Activated CD4-positive, alpha-beta T cell treated with anti-CD3 and anti-CD28 coated beads for 36 hours (primary cell): ENCODE data around the gene VIM. TPM values are rescaled to one million over a fixed set of nuclear protein-coding genes. Genes with fewer than 3 reads are reported as not detected.

ENCODE experiments used
- ATAC-seq: fragments of 200-7000 bp; cut with Tn5 transposase; one replicate; pipeline ENCODE4 v1.10.0; 2021; ENCODE audit warnings: mild to moderate bottlenecking, moderate library complexity
- CTCF ChIA-PET: fragments of 350-600 bp; sonication (Branson Sonifier 250); formaldehyde crosslinking; loops from one replicate; lab custom pipeline; 2021; ENCODE audit warnings: antibody characterized with exemption; lab: Charles Lee
- POLR2A ChIA-PET: fragments of 350-600 bp; sonication (Branson Sonifier 250); formaldehyde crosslinking; loops from one replicate; lab custom pipeline; 2021; ENCODE audit warnings: antibody characterized with exemption, inconsistent platforms; lab: Charles Lee
- DNase-seq: peaks from one replicate; pipeline ENCODE4 v3.0.0-alpha.2; 2020
- H3K27ac Mint-ChIP-seq: one replicate; pipeline ENCODE4 v1.8.0; 2021; ENCODE audit warnings: mixed read lengths
- H3K27me3 Mint-ChIP-seq: one replicate; pipeline ENCODE4 v1.8.0; 2021; ENCODE audit warnings: mixed read lengths
- H3K36me3 Mint-ChIP-seq: one replicate; pipeline ENCODE4 v1.8.0; 2021; ENCODE audit warnings: low read depth, mixed read lengths
- H3K4me1 Mint-ChIP-seq: one replicate; pipeline ENCODE4 v1.8.0; 2021; ENCODE audit warnings: mixed read lengths
- H3K4me3 Mint-ChIP-seq: one replicate; pipeline ENCODE4 v1.8.0; 2021; ENCODE audit warnings: mild to moderate bottlenecking, moderate library complexity, mixed read lengths
- H3K9me3 Mint-ChIP-seq: one replicate; pipeline ENCODE4 v1.8.0; 2021; ENCODE audit warnings: low read depth, mixed read lengths
- intact Hi-C, 2 experiments: fragments of 100-400 bp; cut with DNase I in 1 of 2; cut with micrococcal nuclease in 1 of 2; formaldehyde crosslinking; loops; one replicate each; pipeline versions ENCODE4 v1.14.2 to v1.15.1; 2022 to 2024; cut with DNase I, micrococcal nuclease
- total RNA-seq, 2 experiments: library from RNA; stranded (reverse); gene quantifications; one replicate each; pipeline ENCODE4 v1.2.3, GENCODE V29; 2021

Gene VIM
- total RNA-seq, 2 experiments from 2014 or later, result 334 to 396 TPM

DNA sequence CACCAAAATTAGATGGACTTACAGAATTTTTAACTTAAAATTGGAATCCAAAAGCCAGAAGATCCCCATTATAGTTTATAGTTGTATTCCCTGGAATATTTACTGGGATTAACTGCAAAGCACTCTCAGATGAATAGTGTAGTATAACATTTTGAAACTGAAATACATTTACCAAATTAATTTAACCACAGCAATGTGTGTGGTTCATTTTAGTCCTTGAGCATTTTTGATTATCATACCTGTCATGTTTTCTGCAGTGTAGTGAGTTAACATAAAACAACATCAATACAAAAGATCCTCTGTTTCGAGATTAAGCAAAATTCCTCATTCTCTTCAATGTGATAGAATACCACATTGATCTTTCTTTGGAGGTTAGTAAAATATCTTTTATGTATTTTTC, 3.7 kb downstream of the VIM start:
- CTCF ChIA-PET, result interaction anchor here (0.7 to 1.4 kb wide), 4 partner anchors 10 to 87 kb away, joined by 3 to 6 read pairs (median 3); no protein-coding TSS in a partner anchor
- POLR2A ChIA-PET, result interaction anchor here (3.6 kb wide), 1 partner anchor 26 kb away, joined by 26 read pairs; no protein-coding TSS in a partner anchor
- H3K9me3 Mint-ChIP-seq, result no peaks in the 10 kb centered on the region
- H3K4me3 Mint-ChIP-seq, result peak overlapping the region; percentile 82
- H3K4me1 Mint-ChIP-seq, result peaks cover 58% of the 10 kb centered on the region
- H3K27ac Mint-ChIP-seq, result peak overlapping the region; percentile 47
- DNase-seq (no peak), ATAC-seq (no peak)
- intact Hi-C loops, result loop anchor here (1.0 to 2.0 kb wide), 4 partner anchors 25 to 413 kb away; partner anchors contain the start of gene STAM (in 1 of the 2)
- peaks cover 57% of the 10 kb centered on the region for H3K36me3 Mint-ChIP-seq
- no peaks in the 10 kb centered on the region for H3K27me3 Mint-ChIP-seq

DNA sequence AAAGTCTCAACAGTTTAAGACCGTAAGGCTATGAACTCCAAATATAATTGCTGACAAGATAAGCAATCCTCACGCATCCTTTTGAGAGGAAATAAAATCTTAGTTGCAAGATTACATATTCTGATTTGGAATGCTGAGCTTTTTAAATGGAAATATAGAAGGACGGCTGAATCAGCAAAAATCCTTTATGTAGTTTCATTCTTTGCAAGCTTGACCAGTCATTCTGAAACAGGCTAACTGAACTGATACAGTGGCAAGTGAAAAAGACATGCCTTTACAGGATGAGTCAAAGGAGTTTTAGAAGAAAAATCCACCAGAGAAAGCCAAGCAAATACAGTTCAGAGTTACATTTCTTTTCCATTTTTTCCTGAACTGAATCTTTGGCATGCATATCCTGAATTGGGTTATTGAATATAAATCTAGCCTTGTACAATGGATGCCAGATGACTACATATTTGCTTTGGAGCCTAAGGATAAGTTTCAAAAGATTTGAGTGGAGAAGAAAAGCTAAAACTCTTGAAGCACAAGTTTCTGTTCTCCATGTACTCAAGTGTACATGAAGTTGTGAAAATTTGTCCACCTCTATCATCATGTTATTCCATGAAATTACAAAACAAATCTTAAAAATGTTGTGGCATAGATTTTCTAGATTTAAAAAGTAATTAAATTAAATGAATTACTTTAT, 4.4 kb downstream of the VIM start:
- H3K27me3 Mint-ChIP-seq, result no peaks in the 10 kb centered on the region
- POLR2A ChIA-PET, result interaction anchor here (0.6 to 3.6 kb wide), 5 partner anchors 27 to 437 kb away, joined by 3 to 26 read pairs (median 4); partner anchors contain the start of gene RSU1

DNA sequence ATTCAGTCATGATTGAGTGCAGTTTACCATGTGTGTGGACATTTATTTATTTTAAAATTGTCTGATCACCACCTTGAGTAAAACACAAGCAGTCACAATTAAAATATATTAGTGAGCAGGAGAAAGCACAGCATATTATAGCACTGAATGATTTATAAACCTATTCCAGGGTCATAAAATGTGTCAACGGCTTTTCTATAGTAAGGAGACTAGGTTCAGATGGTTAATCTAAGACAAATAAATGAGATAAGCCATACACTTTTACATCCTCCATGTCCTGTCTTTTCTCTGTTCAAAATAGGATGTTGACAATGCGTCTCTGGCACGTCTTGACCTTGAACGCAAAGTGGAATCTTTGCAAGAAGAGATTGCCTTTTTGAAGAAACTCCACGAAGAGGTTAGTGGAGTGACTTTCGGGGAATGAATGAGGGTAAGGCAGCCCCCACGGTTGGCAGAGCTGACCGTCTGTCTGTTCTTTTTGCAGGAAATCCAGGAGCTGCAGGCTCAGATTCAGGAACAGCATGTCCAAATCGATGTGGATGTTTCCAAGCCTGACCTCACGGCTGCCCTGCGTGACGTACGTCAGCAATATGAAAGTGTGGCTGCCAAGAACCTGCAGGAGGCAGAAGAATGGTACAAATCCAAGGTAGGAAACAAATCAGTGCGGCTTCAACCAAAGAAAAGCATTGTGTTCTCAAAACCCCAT, 5.4 kb downstream of the VIM start:
- intact Hi-C loops, result no loop called here
- POLR2A ChIA-PET, result no interaction called here
- no peaks in the 10 kb centered on the region for H3K27me3 Mint-ChIP-seq
- DNase-seq (no peak), ATAC-seq (no peak)
- H3K4me1 Mint-ChIP-seq, result peaks cover 48% of the 10 kb centered on the region
- CTCF ChIA-PET, result interaction anchor here (0.9 kb wide), 1 partner anchor 8 kb away, joined by 3 read pairs; no protein-coding TSS in a partner anchor
- no peak overlapping the region for H3K27ac Mint-ChIP-seq
- H3K4me3 Mint-ChIP-seq, result no peak overlapping the region
- no peaks in the 10 kb centered on the region for H3K9me3 Mint-ChIP-seq
- H3K36me3 Mint-ChIP-seq, result peaks cover 63% of the 10 kb centered on the region

More for the DNA sequence above, 4.4 kb downstream of the VIM start:
- Mint-ChIP-seq H3K27ac (peak overlapping the region; percentile 47), H3K36me3 (peaks cover 62% of the 10 kb centered on the region), H3K4me3 (peak overlapping the region; percentile 82), H3K9me3 (no peaks in the 10 kb centered on the region), H3K4me1 (peaks cover 52% of the 10 kb centered on the region)
- DNase-seq (no peak), ATAC-seq (no peak)
- intact Hi-C loops, result loop anchor here in 1 of 2 experiments (1.0 kb wide), 1 partner anchor 341 kb away; no protein-coding TSS in a partner anchor
- CTCF ChIA-PET, result interaction anchor here (1.0 to 1.4 kb wide), 4 partner anchors 21 to 88 kb away, joined by 3 to 6 read pairs (median 3); no protein-coding TSS in a partner anchor

DNA sequence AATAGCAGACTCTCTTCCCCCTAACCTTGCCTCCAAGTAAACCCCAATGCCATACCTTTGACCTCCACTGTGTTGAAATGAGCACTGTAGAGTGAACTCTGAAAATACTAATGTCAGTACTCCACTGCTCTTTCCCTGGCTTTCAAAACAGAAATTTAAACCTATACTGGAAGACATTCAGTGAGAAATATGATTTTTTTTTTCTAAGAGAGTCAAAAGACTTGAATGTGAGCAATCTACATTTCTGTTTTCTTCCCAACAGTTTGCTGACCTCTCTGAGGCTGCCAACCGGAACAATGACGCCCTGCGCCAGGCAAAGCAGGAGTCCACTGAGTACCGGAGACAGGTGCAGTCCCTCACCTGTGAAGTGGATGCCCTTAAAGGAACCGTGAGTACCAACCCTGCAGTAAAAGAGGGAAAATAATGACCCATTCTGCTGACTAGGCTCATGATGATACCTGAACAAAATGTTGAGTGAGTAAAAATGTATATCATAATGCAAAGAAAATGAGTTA, 6.4 kb downstream of the VIM start:
- H3K4me3 Mint-ChIP-seq, result no peak overlapping the region
- peaks cover 61% of the 10 kb centered on the region for H3K36me3 Mint-ChIP-seq
- no peak overlapping the region for H3K27ac Mint-ChIP-seq
- no peak for ATAC-seq
- no peaks in the 10 kb centered on the region for H3K27me3 Mint-ChIP-seq
- ChIA-PET POLR2A (no interaction called here), CTCF (interaction anchor here (1.5 kb wide), 1 partner anchor 390 kb away, joined by 3 read pairs; no protein-coding TSS in a partner anchor)
- peaks cover 48% of the 10 kb centered on the region for H3K4me1 Mint-ChIP-seq
- H3K9me3 Mint-ChIP-seq, result no peaks in the 10 kb centered on the region
- intact Hi-C loops, result no loop called here
- no peak for DNase-seq

DNA sequence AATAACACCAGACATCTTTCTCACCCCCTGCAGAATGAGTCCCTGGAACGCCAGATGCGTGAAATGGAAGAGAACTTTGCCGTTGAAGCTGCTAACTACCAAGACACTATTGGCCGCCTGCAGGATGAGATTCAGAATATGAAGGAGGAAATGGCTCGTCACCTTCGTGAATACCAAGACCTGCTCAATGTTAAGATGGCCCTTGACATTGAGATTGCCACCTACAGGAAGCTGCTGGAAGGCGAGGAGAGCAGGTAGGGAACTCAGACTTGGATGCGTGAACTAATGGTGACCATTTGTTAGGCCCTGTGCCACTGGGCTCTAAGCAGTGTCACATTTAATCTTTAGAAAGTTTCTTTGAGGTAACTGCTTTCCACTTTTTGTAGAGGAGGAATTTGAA, 7.1 kb downstream of the VIM start:
- no peaks in the 10 kb centered on the region for H3K27me3 Mint-ChIP-seq
- CTCF ChIA-PET, result interaction anchor here (1.0 to 1.5 kb wide), 2 partner anchors 183 to 390 kb away, joined by 3 read pairs; no protein-coding TSS in a partner anchor
- ATAC-seq, result no peak
- H3K9me3 Mint-ChIP-seq, result no peaks in the 10 kb centered on the region
- H3K27ac Mint-ChIP-seq, result no peak overlapping the region
- peaks cover 61% of the 10 kb centered on the region for H3K36me3 Mint-ChIP-seq
- peaks cover 48% of the 10 kb centered on the region for H3K4me1 Mint-ChIP-seq
- DNase-seq, result no peak
- intact Hi-C loops, result no loop called here
- no peak overlapping the region for H3K4me3 Mint-ChIP-seq
- POLR2A ChIA-PET, result no interaction called here

DNA sequence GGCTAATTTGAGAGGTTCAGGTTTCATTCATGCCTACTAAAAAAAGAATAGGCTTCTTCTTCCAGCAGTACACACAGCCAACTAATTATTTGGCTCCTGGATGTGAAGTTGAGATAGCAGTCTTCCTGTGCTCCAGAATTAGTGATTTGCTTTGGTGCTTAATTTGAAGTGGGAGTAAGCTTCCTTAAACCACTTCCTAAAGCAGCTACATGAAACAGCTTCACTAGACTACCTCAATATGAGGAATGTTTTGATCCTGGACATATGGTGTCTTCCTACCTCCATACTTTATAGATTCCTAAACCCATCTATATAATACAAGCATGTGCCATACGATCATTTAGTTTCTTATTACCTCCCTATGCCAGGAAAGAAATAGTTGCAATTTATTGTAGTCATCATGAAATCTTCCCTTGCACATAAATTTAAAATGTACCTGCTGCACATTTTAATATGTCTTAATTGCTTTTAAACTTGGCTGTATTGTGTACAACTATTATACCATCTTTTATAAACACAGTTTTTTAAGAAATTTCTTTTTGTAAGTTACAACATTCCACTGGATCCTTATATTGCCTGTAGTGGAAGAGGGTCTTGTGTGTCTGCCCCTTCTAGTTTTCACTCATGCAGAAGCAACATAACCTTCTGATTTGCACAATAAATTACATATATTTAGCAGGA, 8.6 kb downstream of the VIM start:
- intact Hi-C loops, result no loop called here
- ATAC-seq (no peak), DNase-seq (no peak)
- H3K27ac Mint-ChIP-seq, result no peak overlapping the region
- ChIA-PET POLR2A (interaction anchor here (0.7 kb wide), 2 partner anchors 198 to 234 kb away, joined by 3 read pairs; no protein-coding TSS in a partner anchor), CTCF (no interaction called here)
- H3K9me3 Mint-ChIP-seq, result no peaks in the 10 kb centered on the region
- H3K4me3 Mint-ChIP-seq, result no peak overlapping the region
- H3K4me1 Mint-ChIP-seq, result peaks cover 37% of the 10 kb centered on the region
- H3K27me3 Mint-ChIP-seq, result no peaks in the 10 kb centered on the region
- peaks cover 50% of the 10 kb centered on the region for H3K36me3 Mint-ChIP-seq

DNA sequence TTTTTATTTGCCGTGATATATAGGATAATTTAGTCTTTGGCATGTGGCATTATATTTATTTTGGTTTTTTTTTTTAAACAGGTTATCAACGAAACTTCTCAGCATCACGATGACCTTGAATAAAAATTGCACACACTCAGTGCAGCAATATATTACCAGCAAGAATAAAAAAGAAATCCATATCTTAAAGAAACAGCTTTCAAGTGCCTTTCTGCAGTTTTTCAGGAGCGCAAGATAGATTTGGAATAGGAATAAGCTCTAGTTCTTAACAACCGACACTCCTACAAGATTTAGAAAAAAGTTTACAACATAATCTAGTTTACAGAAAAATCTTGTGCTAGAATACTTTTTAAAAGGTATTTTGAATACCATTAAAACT, 9.1 kb downstream of the VIM start:
- no peaks in the 10 kb centered on the region for H3K27me3 Mint-ChIP-seq

DNA sequence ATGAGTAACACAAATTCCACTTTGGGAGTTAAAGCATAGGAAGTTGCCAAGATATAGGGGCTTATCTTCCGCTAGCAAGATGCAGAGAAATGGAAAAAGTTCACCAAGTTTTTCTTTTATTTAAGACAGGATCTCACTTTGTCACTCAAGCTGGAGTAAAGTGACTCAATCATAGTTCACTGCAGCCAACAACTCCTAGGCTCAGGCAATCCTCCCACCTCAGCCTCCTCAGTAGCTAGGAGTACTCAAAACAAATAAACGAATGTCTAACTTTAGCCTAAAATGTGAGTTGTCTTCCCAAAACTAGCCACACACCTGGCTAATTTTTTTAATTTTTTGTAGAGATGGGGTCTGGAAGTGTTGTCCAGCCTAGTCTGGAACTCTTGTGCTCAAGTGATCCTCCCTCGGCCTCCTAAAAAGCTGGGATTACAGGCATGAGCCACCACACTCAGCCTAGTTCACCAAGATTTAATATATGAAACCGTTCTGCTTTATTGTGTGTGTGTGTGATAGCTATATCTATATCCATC, 9.9 kb downstream of the VIM start:
- peaks cover 31% of the 10 kb centered on the region for H3K4me1 Mint-ChIP-seq
- H3K36me3 Mint-ChIP-seq, result peaks cover 39% of the 10 kb centered on the region
- H3K4me3 Mint-ChIP-seq, result no peak overlapping the region
- no peaks in the 10 kb centered on the region for H3K9me3 Mint-ChIP-seq
- CTCF ChIA-PET, result interaction anchor here (1.0 to 1.1 kb wide), 2 partner anchors 19 to 242 kb away, joined by 3 to 5 read pairs; no protein-coding TSS in a partner anchor
- H3K27me3 Mint-ChIP-seq, result no peaks in the 10 kb centered on the region
- DNase-seq, result no peak
- POLR2A ChIA-PET, result no interaction called here
- H3K27ac Mint-ChIP-seq, result no peak overlapping the region
- intact Hi-C loops, result no loop called here
- no peak for ATAC-seq

More for the DNA sequence above, 9.1 kb downstream of the VIM start:
- intact Hi-C loops, result no loop called here
- H3K9me3 Mint-ChIP-seq, result no peaks in the 10 kb centered on the region
- no peak overlapping the region for H3K4me3 Mint-ChIP-seq
- no peak overlapping the region for H3K27ac Mint-ChIP-seq
- ChIA-PET CTCF (interaction anchor here (1.1 kb wide), 1 partner anchor 243 kb away, joined by 3 read pairs; no protein-coding TSS in a partner anchor), POLR2A (interaction anchor here (0.7 kb wide), 2 partner anchors 198 to 235 kb away, joined by 3 read pairs; no protein-coding TSS in a partner anchor)
- peaks cover 37% of the 10 kb centered on the region for H3K4me1 Mint-ChIP-seq
- DNase-seq (no peak), ATAC-seq (no peak)
- H3K36me3 Mint-ChIP-seq, result peaks cover 45% of the 10 kb centered on the region

DNA sequence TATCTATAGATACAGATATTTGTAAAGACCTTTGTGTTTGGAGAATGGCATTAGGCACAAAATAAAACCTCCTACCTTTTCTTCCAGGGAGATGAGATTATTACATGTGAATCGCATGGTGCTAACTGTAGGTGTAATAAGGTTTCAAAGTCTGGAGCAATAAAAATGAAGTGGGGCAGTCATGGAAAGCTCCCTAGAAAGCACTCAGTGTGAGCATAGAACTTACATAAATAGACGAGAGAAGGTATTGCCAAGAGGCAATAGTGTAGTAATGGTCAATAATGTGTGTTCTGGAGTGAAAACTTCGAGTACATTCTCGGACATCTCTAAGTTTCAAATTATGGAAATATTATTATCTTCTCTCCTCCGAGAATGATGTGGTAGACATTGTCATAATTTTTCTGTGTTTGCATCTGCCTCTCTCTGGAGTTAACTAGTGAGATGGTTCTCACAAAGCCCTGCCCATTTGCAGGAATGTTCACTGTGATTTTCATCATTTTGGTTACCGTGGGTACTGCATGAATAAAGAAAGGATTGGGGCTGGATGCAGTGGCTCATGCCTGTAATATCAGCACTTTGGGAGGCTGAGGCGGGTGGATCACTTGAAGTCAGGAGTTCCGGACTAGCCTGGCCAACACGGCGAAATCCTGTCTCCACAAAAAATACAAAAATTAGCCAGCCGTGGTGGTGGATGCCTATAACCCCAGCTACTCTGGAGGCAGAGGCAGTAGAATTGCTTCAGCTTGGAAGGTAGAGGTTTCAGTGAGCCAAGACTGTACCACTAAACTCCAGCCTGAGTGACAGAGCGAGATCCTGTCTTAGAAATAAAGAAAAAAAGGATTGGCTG, 10.6 kb downstream of the VIM start:
- ChIA-PET CTCF (interaction anchor here (1.0 kb wide), 1 partner anchor 18 kb away, joined by 5 read pairs; no protein-coding TSS in a partner anchor), POLR2A (no interaction called here)
- Mint-ChIP-seq H3K27me3 (no peaks in the 10 kb centered on the region), H3K27ac (no peak overlapping the region), H3K4me3 (no peak overlapping the region), H3K9me3 (no peaks in the 10 kb centered on the region), H3K36me3 (peaks cover 36% of the 10 kb centered on the region), H3K4me1 (peaks cover 27% of the 10 kb centered on the region)
- intact Hi-C loops, result no loop called here
- no peak for ATAC-seq
- DNase-seq, result no peak
